ENCODE results near the gene TYW1B. TPM values are rescaled to one million over a fixed set of nuclear protein-coding genes. Genes with fewer than 3 reads are reported as not detected.
A peak's percentile ranks its signal among the peaks of the same experiment; 100 is the strongest.
"Not testable (repeated sequence)": the region's sequence is repeated elsewhere in the genome, so short reads cannot be mapped to it uniquely, and the experiment has no call there.

TYW1B gene
- polyA plus RNA-seq, 3 donors, result 0.17 to 2.9 (median 0.31) TPM

DNA sequence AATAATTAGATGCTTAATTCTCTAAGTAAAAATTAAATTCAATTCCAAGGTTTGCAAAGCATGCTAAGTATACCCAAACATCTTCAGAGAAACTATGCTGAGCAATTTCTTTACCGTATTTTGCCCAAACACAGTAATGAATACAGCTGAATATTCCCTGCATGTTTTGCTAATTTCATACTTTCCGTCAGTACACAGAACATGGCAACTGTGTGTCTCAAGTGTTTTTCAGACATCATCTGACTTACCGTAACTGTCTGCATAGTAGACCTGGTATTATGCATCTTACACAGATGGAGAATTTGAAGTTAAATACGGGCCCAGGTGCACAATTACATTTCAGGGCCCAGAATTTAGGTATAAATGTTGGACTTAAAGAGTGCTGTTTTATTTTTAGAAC is 15.2 kb upstream of the TYW1B start:
- H3K36me3 Mint-ChIP-seq, result not testable (repeated sequence)

DNA sequence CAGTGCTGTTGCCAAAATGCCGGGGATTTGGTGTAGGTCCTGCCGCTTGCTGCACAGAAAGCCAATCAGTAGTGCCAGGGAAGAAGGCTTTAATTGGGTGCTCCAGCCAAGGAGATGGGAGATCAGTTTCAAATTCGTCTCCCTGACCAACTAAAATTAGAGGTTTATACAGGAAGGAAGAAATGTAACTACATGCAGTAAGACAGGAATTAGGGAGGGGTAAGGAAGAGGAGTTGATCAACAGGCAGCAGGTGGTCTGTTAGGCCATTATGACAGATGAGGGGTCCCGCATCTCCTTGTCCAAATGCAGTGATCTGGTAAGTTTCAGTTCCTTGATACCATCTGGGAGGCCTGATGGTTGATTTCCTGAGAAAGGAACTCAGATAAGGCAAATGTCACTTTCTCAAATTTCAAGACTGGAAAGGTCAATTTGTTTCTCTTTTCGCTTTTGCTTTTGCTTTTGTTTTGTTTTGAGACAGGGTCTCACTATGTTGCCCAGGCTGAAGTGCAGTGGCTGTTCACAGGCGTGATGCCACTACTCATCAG is 13.0 kb upstream of the TYW1B start:
- DNase-seq; H3K27me3 ChIP-seq (ENCODE audit: control insufficient read depth in 2 of 2, insufficient read depth in 2 of 2, low read length in 2 of 2); H2AFZ ChIP-seq (ENCODE audit: insufficient read depth, low read depth, low read length, poor library complexity, severe bottlenecking); H3K4me3 ChIP-seq (replicated peaks in 1 of 3; ENCODE audit: low read depth in 2 of 3, low read length in 3 of 3); H3K27ac ChIP-seq (ENCODE audit: low read depth in 1 of 2, low read length in 2 of 2); H3K27ac Mint-ChIP-seq; intact Hi-C loops (cut with micrococcal nuclease); H3K4me1 Mint-ChIP-seq; H3K27me3 Mint-ChIP-seq (ENCODE audit: low read depth in 3 of 3); H3K4me1 ChIP-seq (ENCODE audit: control insufficient read depth in 1 of 2, insufficient read depth in 2 of 2, low read length in 2 of 2); H4K20me1 ChIP-seq (ENCODE audit: insufficient read depth, low read length); H3K9ac ChIP-seq (ENCODE audit: insufficient read depth, low read length, poor library complexity, severe bottlenecking); H3K4me3 Mint-ChIP-seq; H3K79me2 ChIP-seq (ENCODE audit: insufficient read depth, low read length); H3K4me2 ChIP-seq (replicated peaks; ENCODE audit: extremely low read depth, low read length, poor library complexity, severe bottlenecking): not testable (repeated sequence)
- Histone ChIP-seq H3K36me3 (replicated peaks in 1 of 2; ENCODE audit: control insufficient read depth in 1 of 2, insufficient read depth in 2 of 2, low read length in 2 of 2) (peaks cover 3 to 20% of the 10 kb centered on the region in 2 donors), H3K9me3 (replicated peaks in 1 of 2; ENCODE audit: control insufficient read depth in 1 of 2, insufficient read depth in 1 of 2, low read length in 2 of 2) (peaks cover 12 to 35% of the 10 kb centered on the region in 2 donors)
- 79% methylated on average over 2 of the region's 6 CpGs for WGBS (ENCODE audit: insufficient coverage)
- Mint-ChIP-seq H3K9me3 (peaks cover 17 to 44% (median 29%) of the 10 kb centered on the region in 7 donors), H3K36me3 (peaks cover 13 to 23% of the 10 kb centered on the region in 2 donors)

More for the DNA sequence above, 15.2 kb upstream of the TYW1B start:
- H3K4me2 ChIP-seq (replicated peaks; ENCODE audit: extremely low read depth, low read length, poor library complexity, severe bottlenecking); H2AFZ ChIP-seq (ENCODE audit: insufficient read depth, low read depth, low read length, poor library complexity, severe bottlenecking); H3K27ac Mint-ChIP-seq; H3K4me1 Mint-ChIP-seq; H3K27me3 Mint-ChIP-seq (ENCODE audit: low read depth in 3 of 3); H3K27ac ChIP-seq (ENCODE audit: low read depth in 1 of 2, low read length in 2 of 2); H3K4me3 Mint-ChIP-seq; H3K27me3 ChIP-seq (ENCODE audit: control insufficient read depth in 2 of 2, insufficient read depth in 2 of 2, low read length in 2 of 2); DNase-seq; H3K4me3 ChIP-seq (replicated peaks in 1 of 3; ENCODE audit: low read depth in 2 of 3, low read length in 3 of 3); H3K9ac ChIP-seq (ENCODE audit: insufficient read depth, low read length, poor library complexity, severe bottlenecking); H3K4me1 ChIP-seq (ENCODE audit: control insufficient read depth in 1 of 2, insufficient read depth in 2 of 2, low read length in 2 of 2); H4K20me1 ChIP-seq (ENCODE audit: insufficient read depth, low read length); H3K79me2 ChIP-seq (ENCODE audit: insufficient read depth, low read length); H3K36me3 ChIP-seq (replicated peaks in 1 of 2; ENCODE audit: control insufficient read depth in 1 of 2, insufficient read depth in 2 of 2, low read length in 2 of 2); intact Hi-C loops (cut with micrococcal nuclease): not testable (repeated sequence)
- no CpG with 5 or more reads among the region's 4 CpGs for WGBS (ENCODE audit: insufficient coverage)
- peaks cover 12 to 35% of the 10 kb centered on the region in 2 donors for H3K9me3 ChIP-seq (replicated peaks in 1 of 2; ENCODE audit: control insufficient read depth in 1 of 2, insufficient read depth in 1 of 2, low read length in 2 of 2)
- H3K9me3 Mint-ChIP-seq, result peaks cover 17 to 43% (median 31%) of the 10 kb centered on the region in 7 donors

DNA sequence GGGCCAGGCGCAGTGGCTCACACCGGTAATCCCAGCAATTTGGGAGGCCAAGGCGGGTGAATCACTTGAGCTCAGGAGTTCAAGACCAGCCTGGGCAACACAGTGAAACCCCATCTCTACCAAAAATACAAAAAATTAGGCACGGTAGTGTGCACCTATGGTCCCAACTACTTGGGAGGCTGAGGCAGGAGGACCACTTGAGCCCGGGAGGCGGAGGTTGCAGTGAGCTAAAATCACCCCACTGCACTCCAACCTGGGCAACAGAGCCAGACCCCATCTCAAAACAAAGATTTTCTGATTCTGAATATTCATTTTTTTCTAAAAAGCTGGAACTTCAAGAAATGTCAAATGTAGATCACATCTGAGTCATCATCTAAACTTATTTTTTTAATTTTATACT is 10.3 kb upstream of the TYW1B start:
- Mint-ChIP-seq H3K36me3 (peaks cover 33 to 51% of the 10 kb centered on the region in 2 donors), H3K9me3 (peaks cover 17 to 41% (median 29%) of the 10 kb centered on the region in 7 donors)
- H3K27ac ChIP-seq (ENCODE audit: low read depth in 1 of 2, low read length in 2 of 2); H3K4me3 Mint-ChIP-seq; intact Hi-C loops (cut with micrococcal nuclease); H3K4me1 ChIP-seq (ENCODE audit: control insufficient read depth in 1 of 2, insufficient read depth in 2 of 2, low read length in 2 of 2); H3K27ac Mint-ChIP-seq; H4K20me1 ChIP-seq (ENCODE audit: insufficient read depth, low read length); H3K4me2 ChIP-seq (replicated peaks; ENCODE audit: extremely low read depth, low read length, poor library complexity, severe bottlenecking); H2AFZ ChIP-seq (ENCODE audit: insufficient read depth, low read depth, low read length, poor library complexity, severe bottlenecking); H3K4me1 Mint-ChIP-seq; H3K9ac ChIP-seq (ENCODE audit: insufficient read depth, low read length, poor library complexity, severe bottlenecking); H3K4me3 ChIP-seq (replicated peaks in 1 of 3; ENCODE audit: low read depth in 2 of 3, low read length in 3 of 3); H3K27me3 ChIP-seq (ENCODE audit: control insufficient read depth in 2 of 2, insufficient read depth in 2 of 2, low read length in 2 of 2); DNase-seq; H3K27me3 Mint-ChIP-seq (ENCODE audit: low read depth in 3 of 3); H3K79me2 ChIP-seq (ENCODE audit: insufficient read depth, low read length): not testable (repeated sequence)
- peaks cover 13 to 44% of the 10 kb centered on the region in 2 donors for H3K36me3 ChIP-seq (replicated peaks in 1 of 2; ENCODE audit: control insufficient read depth in 1 of 2, insufficient read depth in 2 of 2, low read length in 2 of 2)
- peaks cover 12 to 35% of the 10 kb centered on the region in 2 donors for H3K9me3 ChIP-seq (replicated peaks in 1 of 2; ENCODE audit: control insufficient read depth in 1 of 2, insufficient read depth in 1 of 2, low read length in 2 of 2)
- WGBS (ENCODE audit: insufficient coverage), result 100% methylated on average over 6 of the region's 6 CpGs

DNA sequence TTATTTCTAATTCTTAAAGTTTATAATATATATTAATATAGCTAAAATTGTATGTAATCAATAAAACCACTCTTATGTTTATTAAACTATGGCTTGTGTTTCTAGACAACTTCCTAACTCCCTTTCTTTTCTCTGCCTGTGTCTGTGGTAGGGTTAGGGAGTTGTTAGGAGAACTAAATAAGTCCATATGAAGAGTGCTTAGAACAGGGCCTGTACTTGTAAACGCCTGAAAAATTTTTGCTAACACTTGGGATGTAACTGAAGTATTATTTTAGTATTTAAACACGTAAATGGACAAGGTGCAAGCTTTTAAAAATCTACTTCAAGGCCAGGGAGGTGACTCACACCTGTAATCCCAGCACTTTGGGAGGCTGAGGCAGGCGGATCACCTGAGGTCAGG is 9.3 kb upstream of the TYW1B start:
- WGBS (ENCODE audit: insufficient coverage), result 100% methylated on average over 2 of the region's 3 CpGs
- peak overlapping the region in 1 of 7 donors; percentile 56 for H3K27ac Mint-ChIP-seq
- H3K4me1 Mint-ChIP-seq, result not testable (repeated sequence)

More for the DNA sequence above, 9.3 kb upstream of the TYW1B start:
- H3K4me3 Mint-ChIP-seq; H3K4me3 ChIP-seq (replicated peaks in 1 of 3; ENCODE audit: low read depth in 2 of 3, low read length in 3 of 3); H2AFZ ChIP-seq (ENCODE audit: insufficient read depth, low read depth, low read length, poor library complexity, severe bottlenecking); H3K4me1 ChIP-seq (ENCODE audit: control insufficient read depth in 1 of 2, insufficient read depth in 2 of 2, low read length in 2 of 2); H3K4me2 ChIP-seq (replicated peaks; ENCODE audit: extremely low read depth, low read length, poor library complexity, severe bottlenecking); H4K20me1 ChIP-seq (ENCODE audit: insufficient read depth, low read length); H3K79me2 ChIP-seq (ENCODE audit: insufficient read depth, low read length); H3K27ac ChIP-seq (ENCODE audit: low read depth in 1 of 2, low read length in 2 of 2); intact Hi-C loops (cut with micrococcal nuclease); DNase-seq; H3K27me3 ChIP-seq (ENCODE audit: control insufficient read depth in 2 of 2, insufficient read depth in 2 of 2, low read length in 2 of 2); H3K9ac ChIP-seq (ENCODE audit: insufficient read depth, low read length, poor library complexity, severe bottlenecking); H3K27me3 Mint-ChIP-seq (ENCODE audit: low read depth in 3 of 3): not testable (repeated sequence)
- Mint-ChIP-seq H3K36me3 (peaks cover 43 to 61% of the 10 kb centered on the region in 2 donors), H3K9me3 (peaks cover 17 to 33% (median 24%) of the 10 kb centered on the region in 7 donors)
- Histone ChIP-seq H3K9me3 (replicated peaks in 1 of 2; ENCODE audit: control insufficient read depth in 1 of 2, insufficient read depth in 1 of 2, low read length in 2 of 2) (peaks cover 12 to 31% of the 10 kb centered on the region in 2 donors), H3K36me3 (replicated peaks in 1 of 2; ENCODE audit: control insufficient read depth in 1 of 2, insufficient read depth in 2 of 2, low read length in 2 of 2) (peaks cover 23 to 54% of the 10 kb centered on the region in 2 donors)
